VCaP (cell line): ENCODE data around the gene RAD51B.

Experiments used
- H3K27ac ChIP-seq: fragments of 450-650 bp; 2 replicates; pipeline ENCODE4 v1.5.1; 2017
- CTCF ChIP-seq: fragments of 450-650 bp; conservative IDR thresholded peaks from 2 replicates; pipeline ENCODE4 v1.5.1; 2017; ENCODE audit warnings: mild to moderate bottlenecking, moderate library complexity

The RAD51B gene

GRCh38 chr14:68606176-68606575, 786.6 kb downstream of the RAD51B start:
- H3K27ac ChIP-seq, result peak overlapping the region; percentile 79
- no peak for TF ChIP-seq CTCF

GRCh38 chr14:68606644-68607043, 787.1 kb downstream of the RAD51B start:
- H3K27ac ChIP-seq, result peak overlapping the region; percentile 79
- no peak for TF ChIP-seq CTCF

- peak overlapping the region; percentile 79 for H3K27ac ChIP-seq
- TF ChIP-seq CTCF, result no peak
These were observed 787.7 kb downstream of the RAD51B start for GRCh38 chr14:68607081-68607866.

- TF ChIP-seq CTCF, result no peak
- H3K27ac ChIP-seq, result peak overlapping the region; percentile 79
These were observed 788.4 kb downstream of the RAD51B start for GRCh38 chr14:68607867-68608573.

GRCh38 chr14:68608574-68608962, 789.0 kb downstream of the RAD51B start:
- H3K27ac ChIP-seq, result peak overlapping the region; percentile 79
- no peak for TF ChIP-seq CTCF

DNA sequence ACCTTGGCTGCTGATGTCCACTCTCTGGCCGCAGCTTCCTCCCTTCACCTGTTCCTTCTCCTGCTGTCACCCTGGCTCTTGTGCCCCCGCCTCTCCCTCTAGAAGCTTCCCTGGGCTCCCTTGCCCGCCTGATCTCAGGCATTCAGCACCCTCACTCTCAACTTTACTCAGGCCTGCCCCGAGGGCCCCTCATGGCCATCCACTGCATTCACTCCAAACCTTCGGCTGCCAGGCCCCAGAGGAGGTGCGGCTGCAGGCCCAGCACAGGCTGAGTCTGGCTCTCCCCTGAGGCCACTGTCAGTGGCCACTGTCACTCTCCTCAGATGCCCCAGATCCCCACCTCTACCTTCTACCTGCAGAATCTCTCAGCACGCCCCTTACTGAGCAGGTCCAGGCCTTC, 789.4 kb downstream of the RAD51B start:
- peak overlapping the region; percentile 79; the same call in 1 of the 2 replicates for H3K27ac ChIP-seq
- TF ChIP-seq CTCF, result no peak

- TF ChIP-seq CTCF, result no peak
- H3K27ac ChIP-seq, result no peak overlapping the region
These were observed 790.7 kb downstream of the RAD51B start for GRCh38 chr14:68610251-68610793.
